ENCODE data around the gene KCNN4.

DNA sequence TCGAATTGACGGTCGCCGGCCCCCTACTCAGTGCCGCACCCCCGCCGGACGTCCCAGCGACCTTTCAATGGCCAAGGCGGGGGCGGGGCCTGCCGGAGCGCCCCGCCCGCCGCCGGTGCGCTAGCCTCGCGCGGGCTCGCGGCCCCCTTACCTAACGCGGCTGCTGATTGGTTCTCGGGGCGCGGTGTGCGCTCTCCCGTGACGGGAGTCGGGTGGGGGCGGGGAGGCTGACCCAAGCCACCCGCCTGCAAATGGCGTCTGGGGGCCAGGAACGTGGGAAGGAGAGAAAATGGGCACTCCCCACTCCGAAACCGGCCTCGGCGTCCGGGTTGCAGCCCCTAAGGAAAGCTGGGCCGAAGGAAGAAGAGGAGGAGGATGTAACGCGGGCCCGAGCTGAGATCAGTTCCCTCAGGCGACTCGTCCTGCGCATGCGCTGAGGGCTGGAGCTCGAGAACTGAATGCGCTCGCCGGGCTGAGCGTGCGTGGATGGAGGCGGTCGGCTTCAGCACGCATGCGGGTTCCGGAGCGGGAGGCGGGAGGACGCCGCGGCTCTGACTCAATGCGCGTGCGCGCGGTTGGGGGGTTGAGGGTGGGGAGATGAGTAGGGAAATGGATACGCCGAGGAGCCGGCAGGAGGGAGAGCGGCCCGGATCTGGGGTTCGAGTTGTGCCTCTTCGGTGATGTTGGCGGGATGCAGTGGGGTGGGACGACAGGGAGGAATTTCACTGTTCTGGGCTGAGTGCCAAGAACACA lies 26.1 kb downstream of the KCNN4 start, which contains the start of gene SMG9:
- TF ChIP-seq SUZ12 (IDR thresholded peaks at IDR 0.05; ENCODE audit: extremely low read depth, insufficient read depth, insufficient read length) = no peak
- TF ChIP-seq YY1 (IDR thresholded peaks at IDR 0.05; ENCODE audit: insufficient read depth, insufficient read length) = peak; percentile 33
- no peak for TF ChIP-seq ZNF274 (IDR thresholded peaks at IDR 0.05; ENCODE audit: low read depth, low read length)
